Cerebellar nuclear complex (tissue), 1 donor: ENCODE measurements around the gene GPD2.

Experiments used
- DNase-seq, 2 experiments: peaks; one replicate each; lab custom pipeline; 2025; lab: John Stamatoyannopoulos, UW

The GPD2 gene

DNA sequence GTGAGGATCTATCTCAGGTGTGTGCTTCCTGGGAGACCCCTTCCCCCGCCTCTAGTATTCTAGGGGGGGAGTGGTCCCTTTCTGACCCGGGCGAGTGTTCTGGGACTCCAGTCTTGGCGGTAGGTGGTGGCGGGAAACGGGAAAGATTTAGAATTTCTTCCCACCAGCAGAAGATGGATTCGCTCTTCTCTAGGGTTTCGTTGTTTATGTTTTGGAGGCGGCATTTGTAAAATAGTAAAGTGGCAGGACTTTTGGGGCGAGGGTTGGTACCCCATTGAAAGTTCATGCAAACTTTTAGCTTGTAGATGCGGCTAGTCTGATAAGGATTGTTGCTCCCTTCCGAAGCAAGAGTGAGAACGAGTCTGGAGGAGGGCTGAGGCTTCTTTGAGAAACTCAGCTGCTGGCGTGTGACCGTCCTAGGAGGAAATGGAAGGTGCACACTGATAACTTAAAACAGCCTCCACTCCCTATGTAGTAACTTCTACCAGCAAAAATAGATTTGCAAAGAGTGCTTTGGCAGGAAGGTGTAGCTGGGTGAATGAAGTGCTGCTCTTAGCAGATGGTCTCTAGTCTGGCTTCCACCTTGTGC lies 412 bp downstream of the GPD2 start:
- DNase-seq: no peak

DNA sequence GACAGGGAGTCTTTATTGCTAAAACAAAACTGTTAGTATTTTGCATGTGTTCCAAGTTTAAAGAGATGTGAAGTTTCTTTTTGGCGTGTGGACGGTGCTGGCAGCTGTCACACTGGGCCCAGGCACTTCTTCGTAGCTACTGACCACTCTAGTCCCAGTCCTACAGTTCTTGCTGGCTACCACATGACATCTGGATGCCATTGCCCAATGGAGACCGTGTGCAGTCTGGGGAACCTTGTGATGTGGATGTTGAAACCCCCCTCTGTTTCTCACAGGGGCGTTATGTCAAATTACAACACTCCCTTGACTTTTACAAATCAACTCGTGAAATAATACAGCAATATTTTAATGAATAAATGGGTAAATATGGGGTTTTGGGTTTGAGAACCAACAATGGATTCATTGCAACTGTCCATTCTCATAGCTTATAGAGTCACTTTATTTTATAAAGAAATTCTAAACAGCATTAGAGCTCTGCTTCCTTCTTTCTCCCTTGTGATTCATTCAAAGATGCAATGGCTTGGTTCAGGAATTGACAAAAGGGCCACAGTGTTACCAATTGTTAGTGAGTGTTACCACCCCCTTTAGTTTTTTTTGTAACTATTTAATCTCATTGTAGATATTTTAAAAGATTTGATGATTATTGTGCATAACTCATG lies 1.2 kb downstream of the GPD2 start:
- DNase-seq: no peak

DNA sequence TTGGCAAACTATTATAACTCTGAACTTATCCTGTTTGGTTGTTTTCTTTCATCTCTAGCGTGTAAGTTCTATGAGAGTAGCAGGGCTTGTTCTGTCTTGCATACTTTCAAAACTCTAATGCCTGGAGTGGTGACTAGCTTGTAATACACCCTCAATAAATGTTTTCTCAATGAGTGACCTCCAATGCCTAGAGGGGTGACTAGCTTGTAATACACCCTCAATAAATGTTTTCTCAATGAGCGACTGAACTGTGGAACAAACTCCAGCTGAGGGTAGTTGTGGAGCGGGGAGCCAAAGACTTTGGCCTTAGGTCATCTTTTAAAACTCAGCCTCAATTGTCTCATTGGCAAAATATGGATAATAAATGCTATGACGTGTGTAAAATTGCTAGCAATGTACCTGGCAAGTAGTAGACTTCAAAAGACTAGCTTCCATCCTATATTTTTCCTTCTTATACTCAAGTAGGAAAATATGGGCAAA lies 1.8 kb downstream of the GPD2 start:
- no peak for DNase-seq

DNA sequence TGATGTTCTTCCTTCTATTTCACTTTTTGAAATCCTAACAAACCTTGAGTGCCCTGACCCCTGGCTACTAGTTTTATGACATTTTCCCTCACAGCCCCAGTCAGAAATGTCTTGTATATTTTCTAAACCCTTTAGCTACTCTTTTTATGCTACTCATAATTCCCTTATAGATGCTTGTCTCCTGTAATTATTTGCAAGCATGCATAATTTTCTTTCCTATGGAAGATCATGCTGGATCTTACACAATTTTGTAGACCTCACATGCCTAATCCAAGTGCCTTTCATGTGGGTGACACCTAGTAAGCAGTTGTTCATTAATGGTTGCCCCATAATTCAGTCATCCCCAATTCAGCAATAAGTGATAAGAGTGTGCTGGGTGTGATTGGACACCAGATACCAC lies 6.9 kb downstream of the GPD2 start:
- no peak for DNase-seq

DNA sequence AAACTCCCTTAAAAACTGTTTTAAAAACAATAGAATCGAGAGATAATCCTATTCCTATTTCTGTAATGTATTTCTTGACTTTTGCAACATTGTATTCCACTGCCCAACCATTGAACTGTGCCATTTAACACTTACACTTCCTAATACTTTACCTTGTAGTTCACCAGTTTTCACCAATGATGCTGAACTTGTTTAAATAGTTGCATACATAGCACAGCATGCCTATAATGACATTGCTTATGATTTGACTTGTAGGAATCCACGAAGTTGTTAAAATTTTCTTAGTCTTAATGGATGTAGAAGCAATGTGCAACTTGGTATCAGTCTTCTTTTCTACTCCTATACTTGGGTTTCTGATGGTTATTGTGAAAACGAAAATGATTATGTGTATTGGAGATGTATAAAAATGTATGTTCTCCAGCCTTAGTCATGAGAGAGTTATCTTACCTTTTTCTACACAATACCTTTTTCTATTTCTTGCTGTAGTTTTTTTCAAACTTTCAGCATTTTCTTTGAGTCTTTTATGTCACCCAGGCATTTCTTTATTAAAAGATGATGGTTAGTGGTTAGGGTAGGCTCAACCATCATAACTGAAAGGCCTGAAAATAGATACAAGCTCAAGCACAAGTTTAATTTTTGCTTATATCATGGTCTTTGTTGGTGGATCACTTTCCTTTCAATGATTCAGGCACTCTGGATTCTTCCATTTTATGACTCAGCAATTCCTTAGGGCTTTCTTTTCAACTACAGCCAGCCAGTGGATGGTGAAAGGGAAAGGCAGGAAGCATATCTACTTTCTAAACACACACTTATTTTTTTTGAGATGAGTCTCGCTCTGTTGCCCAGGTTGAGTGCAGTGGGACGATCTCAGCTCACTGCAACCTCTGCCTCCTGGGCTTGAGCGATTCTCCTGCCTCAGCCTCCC lies 9.4 kb downstream of the GPD2 start:
- DNase-seq: no peak

GRCh38 chr2:156447761-156448160 lies 11.6 kb downstream of the GPD2 start:
- DNase-seq: no peak

GRCh38 chr2:156448766-156449165 lies 12.6 kb downstream of the GPD2 start:
- no peak for DNase-seq

DNA sequence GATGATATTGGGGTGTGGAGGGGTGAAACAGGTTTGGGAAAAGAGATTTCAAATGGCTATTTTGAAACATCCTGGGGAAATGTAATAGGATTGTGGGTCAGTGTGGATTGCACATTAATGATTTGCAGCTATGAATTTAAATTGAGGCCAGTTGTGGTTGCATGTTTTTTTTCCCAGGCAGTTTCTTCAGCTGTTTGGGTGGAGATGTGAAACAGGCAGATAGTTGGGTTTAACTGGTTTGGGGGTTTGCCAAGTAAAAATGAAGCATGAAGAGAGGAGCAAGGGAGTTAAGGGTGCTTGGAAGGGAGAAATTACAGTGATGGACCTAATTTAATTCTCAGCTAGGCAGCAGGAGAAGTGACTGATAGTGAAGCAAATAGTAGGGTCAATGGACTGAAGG lies 16.8 kb downstream of the GPD2 start:
- DNase-seq: no peak

- DNase-seq: no peak
Measured at GRCh38 chr2:156455361-156455975, 19.3 kb downstream of the GPD2 start.

GRCh38 chr2:156456616-156457015 lies 20.4 kb downstream of the GPD2 start:
- DNase-seq: no peak

DNA sequence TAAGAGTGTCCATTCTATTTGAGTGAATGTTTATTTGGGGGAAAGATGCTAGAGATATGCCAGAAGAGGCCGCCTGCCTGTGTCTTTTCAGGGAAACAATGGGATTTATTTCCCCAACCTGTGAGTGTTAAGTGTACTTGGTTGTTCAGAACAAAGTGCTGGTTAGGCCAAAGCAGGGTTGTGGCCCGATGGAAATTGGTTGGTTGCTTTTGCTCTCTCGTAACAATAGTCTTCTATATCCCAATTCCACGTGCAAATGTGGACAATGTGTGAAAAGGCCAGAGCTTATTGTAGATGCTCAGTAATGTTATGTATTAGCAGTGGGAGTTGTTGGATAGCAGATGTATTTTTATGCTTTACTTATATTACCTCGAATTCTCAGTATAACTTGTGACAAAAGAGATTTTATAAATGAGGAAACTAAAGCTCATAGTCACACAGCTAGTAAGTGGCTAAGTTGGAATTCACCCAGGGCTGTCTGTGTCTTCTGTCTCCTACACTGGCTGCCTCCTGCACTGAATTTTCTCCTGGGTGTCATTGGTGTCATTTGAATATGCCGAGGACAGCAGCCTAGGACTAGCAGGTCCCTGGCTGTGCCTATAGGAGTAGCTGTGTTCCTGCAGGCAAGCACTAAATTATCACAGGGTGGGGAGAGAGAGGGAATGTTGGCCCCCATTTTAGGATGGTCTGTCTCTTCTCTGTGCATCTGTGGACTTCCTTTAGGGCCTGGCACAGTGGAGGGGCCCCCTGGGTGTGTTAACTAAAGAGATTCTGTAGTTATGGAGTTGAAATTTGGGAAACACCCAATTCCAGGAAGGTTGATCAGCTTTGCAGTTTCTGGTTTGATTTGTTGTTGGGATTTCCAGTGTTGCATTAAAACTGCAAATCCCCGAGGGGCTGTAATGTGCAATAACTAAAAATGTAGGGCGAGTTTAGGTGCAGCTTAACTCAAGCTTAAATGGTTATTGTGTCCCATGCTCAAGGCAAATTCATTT lies 21.6 kb downstream of the GPD2 start:
- no peak for DNase-seq

DNA sequence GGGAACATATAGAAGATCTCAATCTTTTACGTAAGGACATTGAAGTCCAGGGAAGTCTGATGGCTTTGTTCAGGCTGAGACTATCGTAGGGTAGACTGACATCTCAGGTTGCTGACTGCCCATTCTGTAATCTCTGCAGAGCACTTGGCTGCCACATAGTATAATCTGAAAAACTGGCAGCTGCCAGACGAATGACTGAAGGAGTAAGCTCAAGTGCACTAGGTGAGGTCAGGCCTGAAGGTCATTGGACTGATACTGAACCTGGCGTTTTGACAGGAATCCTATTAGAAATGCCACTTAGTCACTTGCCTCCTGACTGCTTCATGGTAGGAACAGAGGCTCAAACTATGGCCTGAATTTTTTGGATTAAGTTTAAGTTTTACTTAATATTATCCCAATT lies 23.5 kb downstream of the GPD2 start:
- DNase-seq: no peak

GRCh38 chr2:156464106-156464505 lies 27.9 kb downstream of the GPD2 start:
- no peak for DNase-seq

GRCh38 chr2:156465573-156465972 lies 29.4 kb downstream of the GPD2 start:
- no peak for DNase-seq

GRCh38 chr2:156466739-156467405 lies 30.7 kb downstream of the GPD2 start:
- no peak for DNase-seq

DNA sequence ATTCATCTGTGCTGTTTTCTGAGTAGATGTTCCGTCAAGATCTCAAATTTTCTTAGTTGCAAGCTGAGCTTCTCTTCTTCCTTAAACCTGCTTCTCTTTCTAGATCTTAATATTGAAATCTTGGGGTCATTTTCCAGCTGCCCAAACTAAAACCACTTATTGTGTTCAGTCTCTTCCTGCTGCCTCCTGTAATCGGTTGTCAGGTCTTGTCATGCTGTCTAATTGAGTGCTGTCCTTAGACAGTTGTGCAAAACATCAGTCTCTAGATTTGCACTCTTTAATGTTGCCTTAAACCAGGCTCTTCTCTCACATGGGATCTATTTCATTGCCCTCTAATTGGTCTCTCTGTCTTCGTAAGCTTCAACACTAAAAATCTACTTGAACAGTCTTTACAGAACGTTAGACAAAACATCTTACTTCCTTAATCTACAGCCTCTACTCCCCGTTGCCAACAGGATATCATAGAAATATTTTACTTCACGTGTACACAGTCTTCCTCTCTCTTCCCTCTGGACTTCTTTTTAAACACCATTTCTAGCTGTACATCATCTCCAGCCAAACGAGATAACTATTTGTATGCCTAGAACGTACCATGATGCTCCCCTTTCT lies 34.9 kb downstream of the GPD2 start:
- DNase-seq: no peak

GRCh38 chr2:156471762-156472161 lies 35.6 kb downstream of the GPD2 start:
- DNase-seq: no peak

- DNase-seq: no peak
Measured at GRCh38 chr2:156472686-156473085, 36.5 kb downstream of the GPD2 start.

- DNase-seq: no peak
Measured at GRCh38 chr2:156473445-156473844, 37.3 kb downstream of the GPD2 start.

DNA sequence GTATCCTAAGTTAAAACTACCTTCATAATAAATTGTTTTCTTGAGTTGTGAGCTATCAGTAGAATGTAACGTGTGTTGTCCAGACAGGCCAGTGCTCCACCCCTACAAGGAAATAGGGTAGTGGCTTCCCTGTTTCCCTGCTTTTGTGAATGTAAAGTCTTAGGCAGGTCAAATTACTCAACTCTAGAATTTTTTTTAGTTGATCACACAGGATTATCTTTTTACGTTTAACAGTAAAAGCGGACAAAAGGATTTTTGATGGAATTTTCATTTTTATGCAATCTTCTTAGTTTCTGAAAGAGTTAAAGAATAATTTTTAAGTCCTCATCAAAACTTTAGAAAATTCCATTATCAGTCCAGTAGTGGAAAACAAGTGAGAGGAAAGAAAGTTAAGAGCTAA lies 38.2 kb downstream of the GPD2 start:
- no peak for DNase-seq
